Activated CD4-positive, alpha-beta memory T cell treated with anti-CD3 and anti-CD28 coated beads for 36 hours (primary cell): Measurements from ENCODE around the gene PLXDC2. TPM values are rescaled to one million over a fixed set of nuclear protein-coding genes. Genes with fewer than 3 reads are reported as not detected.

Experiments used
- CTCF ChIA-PET: fragments of 350-600 bp; sonication (Branson Sonifier 250); formaldehyde crosslinking; loops from one replicate; lab custom pipeline; 2021; ENCODE audit warnings: antibody characterized with exemption, inconsistent platforms; lab: Charles Lee
- POLR2A ChIA-PET: fragments of 350-600 bp; sonication (Branson Sonifier 250); formaldehyde crosslinking; loops from one replicate; lab custom pipeline; 2021; ENCODE audit warnings: antibody characterized with exemption; lab: Charles Lee
- DNase-seq: peaks from one replicate; pipeline ENCODE4 v3.0.0-alpha.2; 2020
- H3K27ac Mint-ChIP-seq: one replicate; pipeline ENCODE4 v1.8.0; 2021; ENCODE audit warnings: mixed read lengths
- H3K27me3 Mint-ChIP-seq: one replicate; pipeline ENCODE4 v1.8.0; 2021; ENCODE audit warnings: mixed read lengths
- H3K36me3 Mint-ChIP-seq: one replicate; pipeline ENCODE4 v1.8.0; 2021; ENCODE audit warnings: mixed read lengths
- H3K4me1 Mint-ChIP-seq: one replicate; pipeline ENCODE4 v1.8.0; 2021; ENCODE audit warnings: low read depth, mixed read lengths
- H3K4me3 Mint-ChIP-seq: one replicate; pipeline ENCODE4 v1.8.0; 2021; ENCODE audit warnings: mild to moderate bottlenecking, mixed read lengths
- H3K9me3 Mint-ChIP-seq: one replicate; pipeline ENCODE4 v1.8.0; 2021; ENCODE audit warnings: mixed read lengths
- intact Hi-C: fragments of 100-400 bp; cut with micrococcal nuclease; formaldehyde crosslinking; loops from one replicate; pipeline ENCODE4 v1.15.1; 2023
- total RNA-seq, 2 experiments: library from RNA; stranded (reverse); gene quantifications; one replicate each; pipeline ENCODE4 v1.2.3, GENCODE V29; 2021

PLXDC2 gene
- total RNA-seq, 2 experiments from 2014 or later, result not detected

DNA sequence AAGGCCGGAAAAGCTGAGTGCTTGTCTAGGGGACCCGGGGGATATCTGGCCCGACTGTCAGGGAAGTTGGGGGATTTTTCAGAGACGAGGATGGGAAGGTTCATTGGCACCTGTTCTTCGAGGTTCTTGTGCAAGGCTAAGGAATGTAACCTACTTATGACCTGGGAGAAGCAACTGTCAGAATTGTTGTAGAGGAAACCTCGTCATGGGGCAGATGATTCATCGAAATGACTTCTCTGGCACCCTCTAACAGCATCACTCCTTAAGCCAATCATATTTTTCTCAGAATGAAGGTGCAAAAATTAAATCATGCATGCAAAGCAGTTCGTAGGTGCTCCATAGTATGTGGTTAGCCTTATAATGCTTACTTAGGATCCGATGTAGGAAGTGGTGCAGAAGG lies 58.6 kb downstream of the PLXDC2 start:
- Mint-ChIP-seq H3K27ac (no peak overlapping the region), H3K27me3 (no peaks in the 10 kb centered on the region), H3K9me3 (peaks cover 5% of the 10 kb centered on the region), H3K4me1 (no peaks in the 10 kb centered on the region), H3K36me3 (no peaks in the 10 kb centered on the region), H3K4me3 (no peak overlapping the region)
- POLR2A ChIA-PET, result no interaction called here
- CTCF ChIA-PET, result no interaction called here
- intact Hi-C loops, result no loop called here
- DNase-seq, result no peak

DNA sequence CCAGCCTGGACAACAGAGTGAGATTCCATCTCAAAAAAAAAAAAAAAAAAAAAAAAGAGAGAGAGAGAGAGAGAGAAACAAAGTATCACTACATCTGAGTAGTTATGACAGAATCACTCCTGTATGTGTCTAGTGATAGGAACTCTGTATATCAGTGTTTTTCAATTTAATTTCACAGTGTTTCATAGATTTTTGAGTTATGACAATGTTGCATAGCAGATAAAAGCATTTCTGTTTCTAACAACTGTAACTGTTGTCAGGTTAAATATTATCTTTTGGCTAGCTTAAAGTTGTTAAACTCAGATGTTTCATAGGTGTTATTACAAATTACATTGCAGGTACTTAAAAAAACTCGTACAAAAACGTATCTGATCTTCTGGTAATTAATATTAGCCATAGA lies 60.3 kb downstream of the PLXDC2 start:
- Mint-ChIP-seq H3K27me3 (no peaks in the 10 kb centered on the region), H3K4me1 (no peaks in the 10 kb centered on the region), H3K9me3 (peaks cover 2% of the 10 kb centered on the region), H3K4me3 (no peak overlapping the region), H3K27ac (no peak overlapping the region), H3K36me3 (no peaks in the 10 kb centered on the region)
- POLR2A ChIA-PET, result no interaction called here
- CTCF ChIA-PET, result interaction anchor here (0.6 kb wide), 1 partner anchor 724 kb away, joined by 3 read pairs; no protein-coding TSS in a partner anchor
- no peak for DNase-seq
- intact Hi-C loops, result no loop called here

DNA sequence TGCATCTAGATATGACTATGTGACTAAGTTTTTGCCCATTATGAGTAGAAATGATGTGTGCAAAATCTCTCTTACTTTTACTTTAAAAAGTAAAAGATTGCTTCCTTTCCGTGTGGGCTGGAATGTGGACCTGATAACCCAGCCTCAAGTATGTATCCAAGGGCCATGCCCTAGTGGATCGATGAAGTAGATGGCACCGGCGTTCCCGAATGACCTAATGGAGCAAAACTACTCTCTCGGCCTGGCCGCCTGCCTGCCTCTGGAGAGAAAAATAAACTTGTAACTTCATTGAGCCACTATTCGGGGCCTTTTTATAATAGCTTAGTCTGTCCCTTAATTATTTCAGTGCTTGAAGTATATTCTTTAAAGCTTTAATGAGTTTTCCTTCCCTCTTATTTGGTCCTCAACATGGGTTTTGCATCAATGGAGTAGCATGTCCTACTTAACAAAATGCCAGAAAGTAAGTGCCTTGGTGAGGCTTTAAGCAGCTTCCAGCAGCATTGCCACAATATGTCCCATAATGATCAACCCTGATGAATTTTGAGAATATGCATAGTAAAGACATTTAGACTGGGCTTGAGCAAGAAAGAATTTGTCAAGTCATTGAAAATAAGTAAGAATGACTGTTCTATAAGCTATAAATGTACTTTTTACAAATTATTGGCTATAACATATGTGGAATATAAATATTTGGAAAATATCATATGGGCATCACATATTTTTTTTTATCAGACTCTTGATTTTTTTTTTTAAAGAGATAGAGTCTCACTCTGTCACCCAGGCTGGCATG lies 61.4 kb downstream of the PLXDC2 start:
- Mint-ChIP-seq H3K27me3 (no peaks in the 10 kb centered on the region), H3K27ac (no peak overlapping the region), H3K4me1 (no peaks in the 10 kb centered on the region), H3K36me3 (no peaks in the 10 kb centered on the region), H3K4me3 (no peak overlapping the region), H3K9me3 (peaks cover 4% of the 10 kb centered on the region)
- POLR2A ChIA-PET, result interaction anchor here (0.7 kb wide), 2 partner anchors 495 to 1136 kb away, joined by 3 read pairs; no protein-coding TSS in a partner anchor
- DNase-seq, result no peak
- intact Hi-C loops, result no loop called here
- CTCF ChIA-PET, result no interaction called here

DNA sequence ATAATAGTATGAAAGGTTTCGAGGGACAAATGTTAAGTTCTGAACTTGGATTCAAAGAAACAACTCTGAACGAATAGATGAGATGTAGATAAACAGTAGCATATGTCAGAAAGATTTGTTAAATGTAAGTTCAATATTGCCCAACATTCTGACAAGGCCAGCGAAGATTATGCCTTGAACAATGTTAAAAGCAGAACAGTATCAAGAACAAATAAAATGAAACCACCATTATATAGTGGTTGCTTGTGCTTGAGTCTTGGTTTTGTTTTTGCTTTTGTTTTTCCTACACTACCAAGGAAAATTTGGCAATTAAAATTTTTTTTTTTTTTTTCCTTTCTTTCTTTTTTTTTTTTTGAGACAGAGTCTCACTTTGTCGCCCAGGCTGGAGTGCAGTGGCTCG lies 66.4 kb downstream of the PLXDC2 start:
- no peaks in the 10 kb centered on the region for H3K4me1 Mint-ChIP-seq
- ChIA-PET CTCF (no interaction called here), POLR2A (no interaction called here)
- no peaks in the 10 kb centered on the region for H3K27me3 Mint-ChIP-seq
- intact Hi-C loops, result no loop called here
- no peak overlapping the region for H3K27ac Mint-ChIP-seq
- peaks cover 6% of the 10 kb centered on the region for H3K9me3 Mint-ChIP-seq
- no peaks in the 10 kb centered on the region for H3K36me3 Mint-ChIP-seq
- no peak for DNase-seq
- H3K4me3 Mint-ChIP-seq, result no peak overlapping the region

GRCh38 chr10:19888061-19888660 lies 71.9 kb downstream of the PLXDC2 start:
- ChIA-PET POLR2A (no interaction called here), CTCF (no interaction called here)
- intact Hi-C loops, result no loop called here
- Mint-ChIP-seq H3K4me1 (no peaks in the 10 kb centered on the region), H3K27ac (no peak overlapping the region), H3K9me3 (peaks cover 3% of the 10 kb centered on the region), H3K36me3 (no peaks in the 10 kb centered on the region), H3K27me3 (no peaks in the 10 kb centered on the region), H3K4me3 (no peak overlapping the region)
- DNase-seq, result no peak

- no peak overlapping the region for H3K27ac Mint-ChIP-seq
- no peaks in the 10 kb centered on the region for H3K4me1 Mint-ChIP-seq
- H3K4me3 Mint-ChIP-seq, result no peak overlapping the region
- no peaks in the 10 kb centered on the region for H3K9me3 Mint-ChIP-seq
- no peaks in the 10 kb centered on the region for H3K36me3 Mint-ChIP-seq
- ChIA-PET POLR2A (no interaction called here), CTCF (no interaction called here)
- no peaks in the 10 kb centered on the region for H3K27me3 Mint-ChIP-seq
- no peak for DNase-seq
- intact Hi-C loops, result no loop called here
Observed at GRCh38 chr10:19889256-19889655, 73.0 kb downstream of the PLXDC2 start.

DNA sequence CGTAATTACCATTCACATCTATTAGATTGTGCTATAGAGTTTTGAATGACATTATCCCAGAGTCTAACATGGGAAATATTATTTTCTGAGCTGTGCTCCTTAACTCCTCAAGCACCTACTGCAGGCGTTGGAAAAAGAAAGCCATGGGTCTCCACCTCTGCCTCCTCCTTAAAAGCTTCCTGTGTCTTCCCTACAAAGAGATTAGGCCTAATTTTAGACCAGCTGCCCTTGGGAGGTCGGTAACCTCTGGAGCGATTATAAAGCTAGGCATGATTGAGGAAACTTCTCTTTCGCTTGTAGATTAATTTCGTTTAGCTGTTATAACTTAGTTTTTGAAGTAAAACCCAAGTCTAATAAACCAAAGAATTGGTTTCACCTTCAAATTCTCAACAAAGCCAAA lies 75.2 kb downstream of the PLXDC2 start:
- ChIA-PET CTCF (no interaction called here), POLR2A (no interaction called here)
- no peaks in the 10 kb centered on the region for H3K27me3 Mint-ChIP-seq
- peaks cover 8% of the 10 kb centered on the region for H3K9me3 Mint-ChIP-seq
- H3K4me1 Mint-ChIP-seq, result no peaks in the 10 kb centered on the region
- no peak overlapping the region for H3K4me3 Mint-ChIP-seq
- no peak overlapping the region for H3K27ac Mint-ChIP-seq
- DNase-seq, result no peak
- intact Hi-C loops, result no loop called here
- H3K36me3 Mint-ChIP-seq, result no peaks in the 10 kb centered on the region

GRCh38 chr10:19892270-19892669 lies 76.0 kb downstream of the PLXDC2 start:
- no peaks in the 10 kb centered on the region for H3K36me3 Mint-ChIP-seq
- no peak overlapping the region for H3K4me3 Mint-ChIP-seq
- no peak for DNase-seq
- H3K27ac Mint-ChIP-seq, result no peak overlapping the region
- no peaks in the 10 kb centered on the region for H3K4me1 Mint-ChIP-seq
- ChIA-PET POLR2A (no interaction called here), CTCF (no interaction called here)
- intact Hi-C loops, result no loop called here
- H3K9me3 Mint-ChIP-seq, result peaks cover 8% of the 10 kb centered on the region
- H3K27me3 Mint-ChIP-seq, result no peaks in the 10 kb centered on the region

DNA sequence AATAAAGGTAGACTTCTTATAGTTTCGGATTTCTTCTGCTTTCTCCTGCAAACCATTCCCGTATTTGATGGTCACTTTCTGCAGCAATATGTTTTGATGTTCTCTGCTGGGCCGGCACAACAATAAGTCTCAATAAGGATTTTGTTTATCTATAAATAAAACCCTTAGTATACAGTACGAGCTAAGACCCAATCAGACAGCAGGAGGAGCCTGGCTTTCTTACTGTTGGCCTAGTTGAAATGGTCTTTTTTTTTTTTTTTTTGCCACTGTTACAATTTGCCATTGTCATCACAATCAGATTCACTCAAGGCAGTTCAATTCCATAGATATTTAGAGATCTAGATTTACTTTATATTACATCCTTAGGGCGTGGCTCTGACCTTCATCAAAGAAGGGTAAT lies 76.4 kb downstream of the PLXDC2 start:
- Mint-ChIP-seq H3K27ac (no peak overlapping the region), H3K4me3 (no peak overlapping the region), H3K27me3 (no peaks in the 10 kb centered on the region), H3K36me3 (no peaks in the 10 kb centered on the region), H3K9me3 (peaks cover 8% of the 10 kb centered on the region), H3K4me1 (no peaks in the 10 kb centered on the region)
- DNase-seq, result no peak
- intact Hi-C loops, result no loop called here
- CTCF ChIA-PET, result no interaction called here
- POLR2A ChIA-PET, result no interaction called here

DNA sequence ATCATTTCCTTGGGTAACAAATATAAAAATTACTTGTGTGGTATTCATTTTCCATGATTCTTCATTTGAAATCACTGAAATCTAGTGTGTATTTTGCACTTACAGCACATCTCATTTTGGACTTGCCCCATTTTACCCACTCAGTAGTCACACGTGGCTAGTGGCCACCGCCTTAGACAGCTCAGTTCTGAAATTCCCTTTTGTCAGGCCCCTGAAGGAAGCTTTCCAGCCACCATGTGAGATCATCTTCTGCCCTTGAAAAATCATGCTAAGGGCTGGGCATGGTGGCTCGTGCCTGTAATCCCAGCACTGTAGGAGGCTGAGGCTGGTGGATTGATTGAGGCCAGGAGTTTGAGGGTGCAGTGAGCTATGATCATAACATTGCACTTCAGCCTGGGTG lies 79.3 kb downstream of the PLXDC2 start:
- CTCF ChIA-PET, result no interaction called here
- H3K27me3 Mint-ChIP-seq, result no peaks in the 10 kb centered on the region
- H3K36me3 Mint-ChIP-seq, result no peaks in the 10 kb centered on the region
- POLR2A ChIA-PET, result no interaction called here
- no peak overlapping the region for H3K27ac Mint-ChIP-seq
- no peak overlapping the region for H3K4me3 Mint-ChIP-seq
- intact Hi-C loops, result no loop called here
- H3K4me1 Mint-ChIP-seq, result no peaks in the 10 kb centered on the region
- DNase-seq, result no peak
- H3K9me3 Mint-ChIP-seq, result peaks cover 8% of the 10 kb centered on the region

DNA sequence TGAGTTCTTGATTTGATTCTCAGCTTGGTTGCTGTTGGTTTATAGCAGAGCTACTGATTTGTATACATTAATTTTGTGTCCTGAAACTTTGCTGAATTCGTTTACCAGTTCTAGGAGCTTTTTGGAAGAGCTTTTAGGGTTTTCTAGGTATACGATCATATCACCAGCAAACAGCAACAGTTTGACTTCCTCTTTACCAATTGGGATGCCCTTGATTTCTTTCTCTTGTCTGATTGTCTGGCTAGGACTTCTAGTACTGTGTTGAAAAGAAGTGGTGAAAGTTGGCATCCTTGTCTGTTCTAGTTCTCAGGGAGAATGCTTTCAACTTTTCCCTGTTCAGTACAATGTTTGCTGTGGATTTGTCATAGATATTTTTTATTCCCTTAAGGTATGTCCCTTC lies 86.2 kb downstream of the PLXDC2 start:
- Mint-ChIP-seq H3K4me3 (no peak overlapping the region), H3K36me3 (no peaks in the 10 kb centered on the region), H3K27me3 (no peaks in the 10 kb centered on the region), H3K27ac (no peak overlapping the region), H3K9me3 (peaks cover 9% of the 10 kb centered on the region), H3K4me1 (no peaks in the 10 kb centered on the region)
- CTCF ChIA-PET, result no interaction called here
- no peak for DNase-seq
- intact Hi-C loops, result no loop called here
- POLR2A ChIA-PET, result no interaction called here

GRCh38 chr10:19904202-19904661 lies 88.0 kb downstream of the PLXDC2 start:
- DNase-seq, result no peak
- intact Hi-C loops, result no loop called here
- CTCF ChIA-PET, result no interaction called here
- peaks cover 10% of the 10 kb centered on the region for H3K9me3 Mint-ChIP-seq
- H3K27me3 Mint-ChIP-seq, result no peaks in the 10 kb centered on the region
- POLR2A ChIA-PET, result no interaction called here
- H3K36me3 Mint-ChIP-seq, result no peaks in the 10 kb centered on the region
- H3K4me3 Mint-ChIP-seq, result no peak overlapping the region
- H3K4me1 Mint-ChIP-seq, result no peaks in the 10 kb centered on the region
- H3K27ac Mint-ChIP-seq, result no peak overlapping the region
